Stromal cell of bone marrow (primary cell): ENCODE measurements around the gene NTNG2.

ENCODE experiments used
- DNase-seq: peaks from one replicate; pipeline ENCODE4 v3.0.0-alpha.2; 2012; ENCODE audit warnings: low read depth

NTNG2 gene

GRCh38 chr9:132147331-132147730 lies 14.5 kb upstream of the NTNG2 start:
- DNase-seq = no peak

GRCh38 chr9:132147839-132148238 lies 14.0 kb upstream of the NTNG2 start:
- no peak for DNase-seq

- DNase-seq = no peak
Measured at GRCh38 chr9:132150256-132150655, 11.6 kb upstream of the NTNG2 start.

GRCh38 chr9:132151118-132151517 lies 10.7 kb upstream of the NTNG2 start:
- no peak for DNase-seq

DNA sequence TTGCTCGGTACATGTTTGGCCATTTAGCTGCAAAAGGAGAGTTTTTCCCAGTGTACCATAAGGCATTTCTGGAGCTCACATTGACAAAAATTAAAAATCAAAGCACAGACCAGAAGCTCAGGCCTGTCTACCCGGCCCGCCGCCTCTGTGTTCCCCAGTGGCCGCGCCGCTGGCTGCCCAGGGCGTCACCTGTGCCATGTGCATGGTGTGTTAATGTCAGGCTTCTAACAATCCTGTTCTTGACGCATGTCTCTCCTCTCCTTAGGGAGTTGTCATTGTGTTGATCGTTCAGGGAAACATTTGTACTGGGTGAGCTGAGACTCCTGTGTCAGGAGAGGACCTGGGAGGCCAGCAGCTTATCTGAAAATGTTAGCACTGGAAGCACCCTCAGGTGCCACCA lies 9.6 kb upstream of the NTNG2 start:
- DNase-seq = no peak

GRCh38 chr9:132154863-132155567 lies 6.8 kb upstream of the NTNG2 start:
- no peak for DNase-seq

- no peak for DNase-seq
Measured at GRCh38 chr9:132155568-132155895, 6.3 kb upstream of the NTNG2 start.

- no peak for DNase-seq
Measured at GRCh38 chr9:132156262-132156661, 5.6 kb upstream of the NTNG2 start.

GRCh38 chr9:132157347-132158116 lies 4.3 kb upstream of the NTNG2 start:
- no peak for DNase-seq

- peak; percentile 57 for DNase-seq
Measured at GRCh38 chr9:132160802-132161742, 786 bp upstream of the NTNG2 start.

DNA sequence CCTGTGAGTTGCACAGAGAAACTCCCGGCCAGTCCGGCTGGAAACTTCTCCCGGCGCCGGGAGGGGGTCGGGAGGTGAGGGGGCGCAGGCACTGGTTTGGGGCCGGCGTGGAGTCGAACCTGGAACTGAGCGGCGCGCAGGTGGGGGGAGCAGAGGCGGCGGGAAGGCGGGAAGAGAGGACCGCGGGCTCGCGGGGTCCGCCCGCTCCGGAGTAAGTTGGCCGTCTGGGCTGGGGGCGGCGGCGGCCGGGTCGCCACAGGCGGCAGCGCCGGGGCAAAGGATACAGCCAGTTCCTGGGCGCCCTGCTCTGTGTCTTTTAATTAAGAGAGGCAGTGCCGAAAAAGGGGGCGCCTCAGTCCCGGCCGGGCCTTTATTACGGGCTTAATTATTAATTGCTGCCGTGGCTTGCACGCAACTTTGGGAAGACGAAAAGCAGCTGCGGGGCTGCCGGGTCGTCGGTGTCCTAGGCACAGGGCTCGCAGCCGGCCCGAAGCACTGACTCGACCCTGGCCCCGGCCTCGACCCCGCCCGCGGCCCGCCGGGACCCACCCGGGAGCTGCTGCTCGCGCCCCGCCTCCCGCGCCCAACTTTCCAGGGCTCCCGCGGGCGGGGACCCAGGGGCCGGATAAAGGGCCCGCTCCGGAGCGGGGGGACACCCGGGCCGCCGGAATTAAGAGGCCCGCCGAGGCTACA lies 1.1 kb downstream of the NTNG2 start:
- DNase-seq = no peak

GRCh38 chr9:132163457-132163875 lies 1.6 kb downstream of the NTNG2 start:
- no peak for DNase-seq

DNA sequence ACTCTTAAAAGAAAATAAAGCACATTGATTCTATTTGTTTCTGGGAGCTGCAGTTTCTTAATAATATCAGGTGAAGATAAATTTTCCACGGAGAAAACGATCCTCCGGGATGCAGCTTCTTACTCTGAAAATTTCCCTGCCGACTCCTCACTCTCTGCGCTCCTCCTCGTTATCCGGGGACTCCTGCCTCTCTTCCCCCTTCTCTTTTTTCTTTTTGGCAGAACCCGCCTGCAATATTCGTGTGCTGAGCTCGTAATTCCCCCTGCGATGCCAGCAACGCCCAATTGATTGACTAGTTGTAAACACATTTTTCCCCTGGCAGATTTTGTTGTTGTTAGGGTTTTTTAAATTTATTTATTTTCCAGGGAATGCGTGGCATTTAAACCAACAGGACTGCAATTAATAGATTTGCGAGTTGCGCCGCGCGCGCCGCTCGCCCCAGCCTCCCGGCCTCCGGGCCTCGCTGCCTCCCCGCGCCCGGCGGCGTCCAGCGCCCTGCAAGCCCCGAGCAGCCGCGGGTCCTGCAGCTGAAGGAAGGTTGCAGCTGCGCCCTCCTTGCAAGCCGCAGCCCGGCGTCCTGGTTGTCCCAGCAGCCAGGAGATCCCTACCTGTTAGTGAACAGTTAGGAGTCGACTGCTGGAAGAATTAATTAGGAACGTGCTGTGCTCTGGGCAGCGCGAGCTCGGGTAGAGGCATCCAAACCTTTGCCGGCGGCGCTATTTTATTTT lies 2.2 kb downstream of the NTNG2 start:
- no peak for DNase-seq

GRCh38 chr9:132164604-132165362 lies 2.9 kb downstream of the NTNG2 start:
- no peak for DNase-seq

DNA sequence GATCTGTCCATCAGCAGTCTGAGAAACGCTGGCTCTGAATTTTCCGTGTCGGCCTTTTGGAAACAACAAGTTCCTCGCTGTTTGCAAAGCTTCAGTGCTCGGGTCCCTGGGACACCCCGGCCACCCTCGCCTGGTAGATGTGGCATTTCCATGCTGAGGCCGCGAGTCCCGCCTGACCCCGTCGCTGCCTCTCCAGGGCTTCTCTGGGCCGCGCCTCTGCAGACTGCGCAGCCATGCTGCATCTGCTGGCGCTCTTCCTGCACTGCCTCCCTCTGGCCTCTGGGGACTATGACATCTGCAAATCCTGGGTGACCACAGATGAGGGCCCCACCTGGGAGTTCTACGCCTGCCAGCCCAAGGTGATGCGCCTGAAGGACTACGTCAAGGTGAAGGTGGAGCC lies 4.7 kb downstream of the NTNG2 start:
- no peak for DNase-seq

GRCh38 chr9:132167192-132167591 lies 5.3 kb downstream of the NTNG2 start:
- no peak for DNase-seq

GRCh38 chr9:132168347-132168746 lies 6.5 kb downstream of the NTNG2 start:
- DNase-seq = no peak

GRCh38 chr9:132168851-132169250 lies 7.0 kb downstream of the NTNG2 start:
- no peak for DNase-seq

GRCh38 chr9:132169672-132170392 lies 8.0 kb downstream of the NTNG2 start:
- no peak for DNase-seq

GRCh38 chr9:132171702-132172101 lies 9.8 kb downstream of the NTNG2 start:
- DNase-seq = no peak
